ENCODE results near the gene SLC49A3. TPM values are rescaled to one million over a fixed set of nuclear protein-coding genes. Genes with fewer than 3 reads are reported as not detected.

Gene SLC49A3
- total and polyA plus RNA-seq, 2 of the 13 experiments (the other 11 are each of a cell fraction or from before 2014, with no cell fraction given) = 0.07 to 0.17 TPM

DNA sequence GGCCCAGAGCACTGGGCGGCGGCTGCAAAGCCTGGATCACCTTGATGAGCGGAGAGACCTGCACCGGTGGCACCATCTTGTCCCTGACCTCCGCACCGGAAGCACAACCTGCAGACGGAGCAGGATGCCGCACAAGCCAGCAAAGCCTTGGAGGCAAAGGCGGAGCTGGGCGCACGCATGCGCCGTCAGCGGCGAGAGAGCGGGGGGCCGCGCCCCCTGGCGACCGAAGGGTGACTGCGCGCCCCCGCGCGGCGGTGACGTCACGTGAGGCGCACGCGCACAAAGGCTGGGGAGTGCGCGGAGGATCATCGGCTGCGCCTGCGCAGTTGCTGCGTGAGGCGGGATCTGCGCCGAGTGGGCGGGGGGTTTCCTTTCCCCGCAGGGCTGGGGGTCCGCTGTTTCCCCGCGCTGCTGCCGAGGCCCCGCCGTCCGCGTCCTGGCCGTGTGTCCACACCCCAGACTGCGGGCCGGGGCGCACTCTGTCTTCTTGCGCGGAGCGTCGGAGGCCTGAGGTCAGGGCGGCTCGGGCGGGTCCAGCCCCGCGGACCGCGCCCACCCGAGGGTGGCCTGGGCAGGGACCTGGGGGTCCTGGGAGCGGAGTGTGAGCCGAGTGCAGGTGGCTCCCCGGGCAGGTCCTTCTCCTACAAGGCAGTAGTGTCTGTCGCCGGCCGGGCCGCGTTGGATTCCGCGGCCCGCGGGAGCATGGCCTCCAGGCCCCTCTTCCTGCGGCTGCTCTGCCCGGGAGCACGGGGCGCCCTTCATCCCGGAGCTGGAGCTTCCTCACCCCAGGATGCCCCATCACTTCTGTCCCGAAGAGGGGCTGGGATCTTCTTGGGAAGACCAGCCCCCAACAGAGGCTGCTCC lies 14.5 kb downstream of the SLC49A3 start, which contains the start of the genes ATP5ME and MYL5 (continued):
- TF ChIP-seq ZNF549 (CRISPR knock-in tag; IDR thresholded peaks at IDR 0.05) (no peak), ZNF629 (CRISPR knock-in tag; conservative IDR thresholded peaks at IDR 0.05) (no peak), NFYB (CRISPR knock-in tag; IDR thresholded peaks at IDR 0.05) (peak; percentile 7; the same call in 1 of the 2 replicates), ZNF746 (CRISPR knock-in tag; IDR thresholded peaks at IDR 0.05) (peak; percentile 28; the same call in 1 of the 2 replicates), ZNF775 (CRISPR knock-in tag; IDR thresholded peaks at IDR 0.05; ENCODE audit: borderline replicate concordance) (no peak), ZNF562 (CRISPR knock-in tag; IDR thresholded peaks at IDR 0.05; ENCODE audit: borderline replicate concordance) (no peak), SP140L (CRISPR knock-in tag; IDR thresholded peaks at IDR 0.05; ENCODE audit: borderline replicate concordance) (no peak), ZMYM2 (CRISPR knock-in tag; IDR thresholded peaks at IDR 0.05) (no peak), ZNF713 (CRISPR knock-in tag; IDR thresholded peaks at IDR 0.05) (peak; percentile 3; the same call in 1 of the 2 replicates), ZNF256 (CRISPR knock-in tag; conservative IDR thresholded peaks at IDR 0.05) (no peak), CREM (IDR thresholded peaks at IDR 0.05) (peak; percentile 49; the same call in 1 of the 2 replicates), CREM (CRISPR knock-in tag; IDR thresholded peaks at IDR 0.05) (peak; percentile 32; the same call in 1 of the 2 replicates), TRIM24 (CRISPR knock-in tag; IDR thresholded peaks at IDR 0.05) (no peak), ZNF335 (CRISPR knock-in tag; IDR thresholded peaks at IDR 0.05) (no peak), KAT2B (IDR thresholded peaks at IDR 0.05; ENCODE audit: borderline replicate concordance, low read depth, low read length) (no peak), ISL2 (CRISPR knock-in tag; IDR thresholded peaks at IDR 0.05) (peak; percentile 58; the same call in 1 of the 2 replicates), NR2F6 (IDR thresholded peaks at IDR 0.05) (no peak), NR2F6 (CRISPR knock-in tag; IDR thresholded peaks at IDR 0.05) (peak; percentile 78), POLR2G (IDR thresholded peaks at IDR 0.05; ENCODE audit: low read depth, low read length) (peak; percentile 67), ZNF780A (CRISPR knock-in tag; IDR thresholded peaks at IDR 0.05) (no peak)
- TF ChIP-seq, protein P1, sequence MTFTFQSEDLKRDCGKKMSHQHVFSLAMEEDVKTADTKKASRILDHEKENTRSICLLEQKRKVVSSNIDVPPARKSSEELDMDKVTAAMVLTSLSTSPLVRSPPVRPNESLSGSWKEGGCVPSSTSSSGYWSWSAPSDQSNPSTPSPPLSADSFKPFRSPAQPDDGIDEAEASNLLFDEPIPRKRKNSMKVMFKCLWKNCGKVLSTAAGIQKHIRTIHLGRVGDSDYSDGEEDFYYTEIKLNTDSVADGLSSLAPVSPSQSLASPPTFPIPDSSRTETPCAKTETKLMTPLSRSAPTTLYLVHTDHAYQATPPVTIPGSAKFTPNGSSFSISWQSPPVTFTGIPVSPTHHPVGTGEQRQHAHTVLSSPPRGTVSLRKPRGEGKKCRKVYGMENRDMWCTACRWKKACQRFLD (CRISPR knock-in tag; IDR thresholded peaks at IDR 0.05; ENCODE audit: borderline replicate concordance) = peak; percentile 82; the same call in 1 of the 2 replicates
- TF ChIP-seq, protein P2, sequence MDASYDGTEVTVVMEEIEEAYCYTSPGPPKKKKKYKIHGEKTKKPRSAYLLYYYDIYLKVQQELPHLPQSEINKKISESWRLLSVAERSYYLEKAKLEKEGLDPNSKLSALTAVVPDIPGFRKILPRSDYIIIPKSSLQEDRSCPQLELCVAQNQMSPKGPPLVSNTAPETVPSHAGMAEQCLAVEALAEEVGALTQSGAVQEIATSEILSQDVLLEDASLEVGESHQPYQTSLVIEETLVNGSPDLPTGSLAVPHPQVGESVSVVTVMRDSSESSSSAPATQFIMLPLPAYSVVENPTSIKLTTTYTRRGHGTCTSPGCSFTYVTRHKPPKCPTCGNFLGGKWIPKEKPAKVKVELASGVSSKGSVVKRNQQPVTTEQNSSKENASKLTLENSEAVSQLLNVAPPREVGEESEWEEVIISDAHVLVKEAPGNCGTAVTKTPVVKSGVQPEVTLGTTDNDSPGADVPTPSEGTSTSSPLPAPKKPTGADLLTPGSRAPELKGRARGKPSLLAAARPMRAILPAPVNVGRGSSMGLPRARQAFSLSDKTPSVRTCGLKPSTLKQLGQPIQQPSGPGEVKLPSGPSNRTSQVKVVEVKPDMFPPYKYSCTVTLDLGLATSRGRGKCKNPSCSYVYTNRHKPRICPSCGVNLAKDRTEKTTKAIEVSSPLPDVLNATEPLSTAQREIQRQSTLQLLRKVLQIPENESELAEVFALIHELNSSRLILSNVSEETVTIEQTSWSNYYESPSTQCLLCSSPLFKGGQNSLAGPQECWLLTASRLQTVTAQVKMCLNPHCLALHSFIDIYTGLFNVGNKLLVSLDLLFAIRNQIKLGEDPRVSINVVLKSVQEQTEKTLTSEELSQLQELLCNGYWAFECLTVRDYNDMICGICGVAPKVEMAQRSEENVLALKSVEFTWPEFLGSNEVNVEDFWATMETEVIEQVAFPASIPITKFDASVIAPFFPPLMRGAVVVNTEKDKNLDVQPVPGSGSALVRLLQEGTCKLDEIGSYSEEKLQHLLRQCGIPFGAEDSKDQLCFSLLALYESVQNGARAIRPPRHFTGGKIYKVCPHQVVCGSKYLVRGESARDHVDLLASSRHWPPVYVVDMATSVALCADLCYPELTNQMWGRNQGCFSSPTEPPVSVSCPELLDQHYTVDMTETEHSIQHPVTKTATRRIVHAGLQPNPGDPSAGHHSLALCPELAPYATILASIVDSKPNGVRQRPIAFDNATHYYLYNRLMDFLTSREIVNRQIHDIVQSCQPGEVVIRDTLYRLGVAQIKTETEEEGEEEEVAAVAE (CRISPR knock-in tag; IDR thresholded peaks at IDR 0.05; ENCODE audit: borderline replicate concordance) = no peak
- TF ChIP-seq, protein P3, sequence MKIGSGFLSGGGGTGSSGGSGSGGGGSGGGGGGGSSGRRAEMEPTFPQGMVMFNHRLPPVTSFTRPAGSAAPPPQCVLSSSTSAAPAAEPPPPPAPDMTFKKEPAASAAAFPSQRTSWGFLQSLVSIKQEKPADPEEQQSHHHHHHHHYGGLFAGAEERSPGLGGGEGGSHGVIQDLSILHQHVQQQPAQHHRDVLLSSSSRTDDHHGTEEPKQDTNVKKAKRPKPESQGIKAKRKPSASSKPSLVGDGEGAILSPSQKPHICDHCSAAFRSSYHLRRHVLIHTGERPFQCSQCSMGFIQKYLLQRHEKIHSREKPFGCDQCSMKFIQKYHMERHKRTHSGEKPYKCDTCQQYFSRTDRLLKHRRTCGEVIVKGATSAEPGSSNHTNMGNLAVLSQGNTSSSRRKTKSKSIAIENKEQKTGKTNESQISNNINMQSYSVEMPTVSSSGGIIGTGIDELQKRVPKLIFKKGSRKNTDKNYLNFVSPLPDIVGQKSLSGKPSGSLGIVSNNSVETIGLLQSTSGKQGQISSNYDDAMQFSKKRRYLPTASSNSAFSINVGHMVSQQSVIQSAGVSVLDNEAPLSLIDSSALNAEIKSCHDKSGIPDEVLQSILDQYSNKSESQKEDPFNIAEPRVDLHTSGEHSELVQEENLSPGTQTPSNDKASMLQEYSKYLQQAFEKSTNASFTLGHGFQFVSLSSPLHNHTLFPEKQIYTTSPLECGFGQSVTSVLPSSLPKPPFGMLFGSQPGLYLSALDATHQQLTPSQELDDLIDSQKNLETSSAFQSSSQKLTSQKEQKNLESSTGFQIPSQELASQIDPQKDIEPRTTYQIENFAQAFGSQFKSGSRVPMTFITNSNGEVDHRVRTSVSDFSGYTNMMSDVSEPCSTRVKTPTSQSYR (CRISPR knock-in tag; IDR thresholded peaks at IDR 0.05; ENCODE audit: borderline replicate concordance) = no peak; the same call in 1 of the 2 replicates
